OCI-LY7 (cell line): ENCODE data around the gene SYT4. TPM values are rescaled to one million over a fixed set of nuclear protein-coding genes. Genes with fewer than 3 reads are reported as not detected.

Experiments used
- BruUV-seq: library from RNA; stranded (reverse); fragments of 400-500 nt; replicated peaks from 2 replicates; lab custom pipeline; 2021; lab: Mats Ljungman, UMichigan
- CTCF ChIA-PET: fragments of 300-600 bp; sonication (Branson Sonifier 250); formaldehyde crosslinking; loops from one replicate; lab custom pipeline; 2022; ENCODE audit warnings: antibody characterized with exemption; ENCODE audit not compliant: unreplicated experiment; lab: Charles Lee
- POLR2A ChIA-PET: fragments of 300-600 bp; sonication (Branson Sonifier 250); formaldehyde crosslinking; loops from one replicate; lab custom pipeline; 2022; ENCODE audit warnings: antibody characterized with exemption; lab: Charles Lee
- DNase-seq: peaks from one replicate; pipeline ENCODE4 v3.0.0-alpha.2; 2015; ENCODE audit warnings: low spot score
- H2AFZ ChIP-seq: fragments of 200-600 bp; sonication (generic), shearing (Covaris generic); 2 replicates; pipeline ENCODE4 v1.6.1; 2014; ENCODE audit warnings: mild to moderate bottlenecking, antibody characterized with exemption, low read length, moderate library complexity
- H3K27ac ChIP-seq: fragments of 200-600 bp; sonication (generic); 2 replicates; pipeline ENCODE4 v1.5.1; 2014; ENCODE audit warnings: mixed run types, low read depth, mild to moderate bottlenecking, moderate library complexity, low read length, inconsistent platforms; ENCODE audit not compliant: poor library complexity, severe bottlenecking
- H3K36me3 ChIP-seq: fragments of 200-600 bp; sonication (generic); 2 replicates; pipeline ENCODE4 v1.6.1; 2014; ENCODE audit warnings: mild to moderate bottlenecking, antibody characterized with exemption, low read length, moderate library complexity, mixed read lengths; ENCODE audit not compliant: insufficient read depth
- H3K4me1 ChIP-seq: fragments of 200-600 bp; sonication (generic); 2 replicates; pipeline ENCODE4 v1.5.1; 2014; ENCODE audit warnings: mild to moderate bottlenecking, low read length; ENCODE audit not compliant: insufficient read depth, poor library complexity, severe bottlenecking
- H3K4me2 ChIP-seq: fragments of 200-600 bp; sonication (generic); 2 replicates; pipeline ENCODE4 v1.6.1; 2014; ENCODE audit warnings: mild to moderate bottlenecking, low read length
- H3K4me3 ChIP-seq: fragments of 200-600 bp; sonication (generic); 2 replicates; pipeline ENCODE4 v1.5.1; 2014; ENCODE audit warnings: mild to moderate bottlenecking, low read depth, low read length; ENCODE audit not compliant: poor library complexity, severe bottlenecking
- H3K79me2 ChIP-seq: fragments of 200-600 bp; sonication (generic); 2 replicates; pipeline ENCODE4 v1.6.1; 2016; ENCODE audit warnings: low read depth, mild to moderate bottlenecking, low read length, moderate library complexity, mixed read lengths; ENCODE audit not compliant: insufficient read depth
- H3K9me2 ChIP-seq: fragments of 200-600 bp; sonication (generic); 2 replicates; pipeline ENCODE4 v1.6.1; 2016; ENCODE audit warnings: mild to moderate bottlenecking, low read length, mixed read lengths; ENCODE audit not compliant: insufficient read depth
- H3K9me3 ChIP-seq: fragments of 200-600 bp; sonication (generic); 2 replicates; pipeline ENCODE4 v1.6.1; 2014; ENCODE audit warnings: mild to moderate bottlenecking, mixed run types, low read length, mixed read lengths
- H4K20me1 ChIP-seq: fragments of 200-600 bp; sonication (generic); 2 replicates; pipeline ENCODE4 v1.6.1; 2014; ENCODE audit warnings: mild to moderate bottlenecking, antibody characterized with exemption, low read length, moderate library complexity, mixed read lengths; ENCODE audit not compliant: insufficient read depth
- EZH2phosphoT487 ChIP-seq: fragments of 200-600 bp; sonication (generic); IDR thresholded peaks from 2 replicates; pipeline ENCODE4 v1.6.1; 2018; ENCODE audit warnings: low read depth, borderline replicate concordance, mild to moderate bottlenecking, mixed run types, antibody characterized with exemption, low read length, moderate library complexity, mixed read lengths
- intact Hi-C: fragments of 100-400 bp; cut with micrococcal nuclease; formaldehyde crosslinking; loops from one replicate; pipeline ENCODE4 v1.10.0; 2022; ENCODE audit not compliant: unreplicated experiment
- total RNA-seq, 2 experiments: library from RNA; depleted of rRNA in 1 of 2; stranded (reverse); fragments of >200 nt in 1 of 2; shearing (Covaris generic) in 1 of 2; gene quantifications; 2 replicates each; pipeline ENCODE4 v1.2.3, GENCODE V29; 2014 to 2022
- TF ChIP-seq, protein P1 (sequence below): fragments of 200-600 bp; sonication (generic); conservative IDR thresholded peaks from 2 replicates; pipeline ENCODE4 v1.5.1; 2014; ENCODE audit warnings: mild to moderate bottlenecking, antibody characterized with exemption, low read length, moderate library complexity, mixed read lengths

SYT4 gene
- total RNA-seq, 2 experiments from 2014 or later = not detected

DNA sequence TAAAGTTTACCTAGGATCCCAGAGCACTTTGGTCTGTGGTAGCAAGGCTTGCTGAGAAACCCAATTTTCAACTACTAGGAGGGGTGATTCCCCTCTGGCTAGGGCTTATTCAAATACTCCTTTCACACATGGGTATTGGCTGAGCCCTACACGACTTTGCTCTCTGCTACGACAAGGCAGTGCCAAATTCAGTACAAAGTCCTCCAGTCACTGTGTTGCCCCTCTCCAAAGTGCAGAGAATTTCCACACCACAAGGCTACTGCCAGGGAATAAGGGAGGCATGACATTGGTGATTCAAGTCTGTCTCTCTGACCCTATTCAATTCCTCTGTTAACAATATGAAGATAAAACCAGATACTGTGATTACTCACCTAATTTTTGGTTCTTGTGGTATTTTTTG, 38.9 kb downstream of the SYT4 start:
- Histone ChIP-seq H3K27ac (no peak overlapping the region), H3K79me2 (no peaks in the 10 kb centered on the region), H3K9me3 (no peaks in the 10 kb centered on the region), H2AFZ (no peak overlapping the region), H4K20me1 (no peaks in the 10 kb centered on the region), H3K36me3 (no peaks in the 10 kb centered on the region), H3K4me3 (no peak overlapping the region), H3K4me2 (no peak overlapping the region), H3K4me1 (no peaks in the 10 kb centered on the region), H3K9me2 (no peaks in the 10 kb centered on the region)
- BruUV-seq = no TSS peak
- CTCF ChIA-PET = no interaction called here
- POLR2A ChIA-PET = no interaction called here
- intact Hi-C loops = no loop called here
- no peak for DNase-seq
- TF ChIP-seq, protein P1, sequence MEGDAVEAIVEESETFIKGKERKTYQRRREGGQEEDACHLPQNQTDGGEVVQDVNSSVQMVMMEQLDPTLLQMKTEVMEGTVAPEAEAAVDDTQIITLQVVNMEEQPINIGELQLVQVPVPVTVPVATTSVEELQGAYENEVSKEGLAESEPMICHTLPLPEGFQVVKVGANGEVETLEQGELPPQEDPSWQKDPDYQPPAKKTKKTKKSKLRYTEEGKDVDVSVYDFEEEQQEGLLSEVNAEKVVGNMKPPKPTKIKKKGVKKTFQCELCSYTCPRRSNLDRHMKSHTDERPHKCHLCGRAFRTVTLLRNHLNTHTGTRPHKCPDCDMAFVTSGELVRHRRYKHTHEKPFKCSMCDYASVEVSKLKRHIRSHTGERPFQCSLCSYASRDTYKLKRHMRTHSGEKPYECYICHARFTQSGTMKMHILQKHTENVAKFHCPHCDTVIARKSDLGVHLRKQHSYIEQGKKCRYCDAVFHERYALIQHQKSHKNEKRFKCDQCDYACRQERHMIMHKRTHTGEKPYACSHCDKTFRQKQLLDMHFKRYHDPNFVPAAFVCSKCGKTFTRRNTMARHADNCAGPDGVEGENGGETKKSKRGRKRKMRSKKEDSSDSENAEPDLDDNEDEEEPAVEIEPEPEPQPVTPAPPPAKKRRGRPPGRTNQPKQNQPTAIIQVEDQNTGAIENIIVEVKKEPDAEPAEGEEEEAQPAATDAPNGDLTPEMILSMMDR = no peak
- TF ChIP-seq EZH2phosphoT487 = no peak

DNA sequence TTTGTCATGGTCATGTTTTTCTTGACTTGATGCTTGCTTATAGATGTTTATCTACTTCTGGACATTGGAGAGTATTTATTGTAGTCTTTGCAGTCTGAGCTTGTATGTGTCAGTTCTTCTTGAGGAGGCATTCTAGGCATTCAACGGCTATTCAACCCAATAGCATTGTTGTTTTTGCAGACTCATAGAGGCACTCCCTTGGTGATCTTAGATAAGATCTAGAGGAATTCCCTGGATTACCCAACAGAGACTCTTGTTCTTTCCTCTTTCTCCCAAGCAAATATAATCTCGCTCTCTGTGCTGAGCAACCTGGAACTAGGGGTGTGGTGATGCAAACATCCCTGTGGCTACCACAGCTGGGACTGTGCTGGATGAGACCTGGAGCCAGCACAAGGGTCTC, 40.4 kb downstream of the SYT4 start:
- Histone ChIP-seq H3K36me3 (no peaks in the 10 kb centered on the region), H3K9me3 (no peaks in the 10 kb centered on the region), H4K20me1 (no peaks in the 10 kb centered on the region), H3K27ac (no peak overlapping the region), H3K9me2 (no peaks in the 10 kb centered on the region), H3K79me2 (no peaks in the 10 kb centered on the region), H3K4me1 (no peaks in the 10 kb centered on the region), H2AFZ (no peak overlapping the region), H3K4me3 (no peak overlapping the region), H3K4me2 (no peak overlapping the region)
- POLR2A ChIA-PET = no interaction called here
- CTCF ChIA-PET = no interaction called here
- BruUV-seq = no TSS peak
- TF ChIP-seq EZH2phosphoT487 = no peak
- TF ChIP-seq, protein P1 = no peak
- DNase-seq = no peak
- intact Hi-C loops = no loop called here

DNA sequence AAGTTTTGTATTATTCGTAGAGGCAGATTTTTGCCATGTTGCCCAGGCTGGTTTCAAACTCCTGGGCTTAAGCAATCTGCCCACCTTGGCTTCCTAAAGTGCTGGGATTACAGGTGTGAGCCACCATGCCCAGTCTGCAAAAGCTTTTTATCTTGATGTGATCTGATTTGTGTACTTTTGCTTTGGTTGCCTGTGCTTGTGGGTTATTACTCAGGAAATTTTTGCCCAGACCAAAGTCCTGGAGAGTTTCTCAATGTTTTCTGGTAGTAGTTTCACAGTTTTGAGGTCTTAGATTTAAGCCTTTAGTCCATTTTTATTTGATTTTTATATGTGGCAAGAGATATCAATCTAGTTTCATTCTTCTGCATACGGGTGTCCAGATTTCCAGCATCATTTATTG, 42.4 kb downstream of the SYT4 start:
- no peak overlapping the region for H3K4me2 ChIP-seq
- no peaks in the 10 kb centered on the region for H4K20me1 ChIP-seq
- H3K4me1 ChIP-seq = no peaks in the 10 kb centered on the region
- no peaks in the 10 kb centered on the region for H3K36me3 ChIP-seq
- BruUV-seq = no TSS peak
- no peak overlapping the region for H2AFZ ChIP-seq
- H3K27ac ChIP-seq = no peak overlapping the region
- no peak for DNase-seq
- intact Hi-C loops = no loop called here
- ChIA-PET POLR2A (no interaction called here), CTCF (no interaction called here)
- no peaks in the 10 kb centered on the region for H3K79me2 ChIP-seq
- no peak overlapping the region for H3K4me3 ChIP-seq
- H3K9me2 ChIP-seq = no peaks in the 10 kb centered on the region
- TF ChIP-seq, protein P1 = no peak
- TF ChIP-seq EZH2phosphoT487 = no peak
- no peaks in the 10 kb centered on the region for H3K9me3 ChIP-seq
